Measurements from ENCODE around the gene RNF103. TPM values are rescaled to one million over a fixed set of nuclear protein-coding genes. Genes with fewer than 3 reads are reported as not detected.

RNF103 gene
- total RNA-seq, 1 donor from 2014 or later: 22.3 TPM

- Mint-ChIP-seq H3K4me3 (ENCODE audit: low read depth) (peak within 1 kb of the TSS; percentile 96), H3K9me3 (ENCODE audit: low read depth) (peaks cover 13% of the 10 kb centered on the region), H3K36me3 (ENCODE audit: insufficient read depth) (peaks cover 12% of the 10 kb centered on the region), H3K27ac (peak within 1 kb of the TSS; percentile 99), H3K27me3 (peaks cover 16% of the 10 kb centered on the region), H3K4me1 (ENCODE audit: low read depth) (peaks cover 8% of the 10 kb centered on the region)
- TF ChIP-seq CTCF (IDR thresholded peaks at IDR 0.05; ENCODE audit: unreplicated experiment): no peak
- DNase-seq (ENCODE audit: low spot score, unreplicated experiment): peak; percentile 91
Measured at GRCh38 chr2:86562922-86563649, 60.6 kb downstream of the RNF103 start, which contains the start of gene CHMP3. Gene CHMP3 (minus strand): TSS chr2:86563443. CDS start chr2:86563348, 95 bp downstream.

GRCh38 chr2:86562485-86562921 is 61.2 kb downstream of the RNF103 start:
- Mint-ChIP-seq H3K36me3 (ENCODE audit: insufficient read depth) (peaks cover 12% of the 10 kb centered on the region), H3K4me1 (ENCODE audit: low read depth) (peaks cover 8% of the 10 kb centered on the region), H3K27ac (peak overlapping the region; percentile 99), H3K9me3 (ENCODE audit: low read depth) (peaks cover 13% of the 10 kb centered on the region), H3K27me3 (peaks cover 16% of the 10 kb centered on the region), H3K4me3 (ENCODE audit: low read depth) (peak overlapping the region; percentile 96)
- no peak for TF ChIP-seq CTCF (IDR thresholded peaks at IDR 0.05; ENCODE audit: unreplicated experiment)
- DNase-seq (ENCODE audit: low spot score, unreplicated experiment): no peak

GRCh38 chr2:86557836-86558235 is 65.8 kb downstream of the RNF103 start:
- Mint-ChIP-seq H3K27me3 (no peaks in the 10 kb centered on the region), H3K9me3 (ENCODE audit: low read depth) (peaks cover 14% of the 10 kb centered on the region), H3K27ac (no peak overlapping the region), H3K36me3 (ENCODE audit: insufficient read depth) (peaks cover 22% of the 10 kb centered on the region), H3K4me1 (ENCODE audit: low read depth) (peaks cover 8% of the 10 kb centered on the region), H3K4me3 (ENCODE audit: low read depth) (no peak overlapping the region)
- no peak for DNase-seq (ENCODE audit: low spot score, unreplicated experiment)
- no peak for TF ChIP-seq CTCF (IDR thresholded peaks at IDR 0.05; ENCODE audit: unreplicated experiment)

GRCh38 chr2:86556508-86556907 is 67.2 kb downstream of the RNF103 start:
- Mint-ChIP-seq H3K4me3 (ENCODE audit: low read depth) (no peak overlapping the region), H3K27me3 (no peaks in the 10 kb centered on the region), H3K9me3 (ENCODE audit: low read depth) (peaks cover 27% of the 10 kb centered on the region), H3K27ac (no peak overlapping the region), H3K36me3 (ENCODE audit: insufficient read depth) (peaks cover 34% of the 10 kb centered on the region), H3K4me1 (ENCODE audit: low read depth) (peaks cover 2% of the 10 kb centered on the region)
- DNase-seq (ENCODE audit: low spot score, unreplicated experiment): no peak
- no peak for TF ChIP-seq CTCF (IDR thresholded peaks at IDR 0.05; ENCODE audit: unreplicated experiment)

Other genes starting within 250 kb of the RNF103 start
- gene KDM3A, start 182.5 kb downstream of the RNF103 start, total RNA-seq: 73.7 and 75.5 TPM in 2 replicates
- 91.2 and 94.1 TPM in 2 replicates for gene CHMP3, start 60.4 kb downstream of the RNF103 start, total RNA-seq
- gene RMND5A, start 96.4 kb upstream of the RNF103 start, total RNA-seq: 49.6 and 49.9 TPM in 2 replicates
- 0.13 and 0.19 TPM in 2 replicates for gene CD8A, start 167.0 kb upstream of the RNF103 start, total RNA-seq
- 0.62 TPM in 1 of 2 replicates, not detected in the other for gene CD8B, start 238.0 kb upstream of the RNF103 start, total RNA-seq